Glomerular visceral epithelial cell (primary cell): ENCODE data around the gene SERPINB7.

Source experiments
- DNase-seq: peaks from one replicate; pipeline ENCODE4 v3.0.0-alpha.2; 2016; ENCODE audit errors: extremely low spot score

SERPINB7 gene

DNA sequence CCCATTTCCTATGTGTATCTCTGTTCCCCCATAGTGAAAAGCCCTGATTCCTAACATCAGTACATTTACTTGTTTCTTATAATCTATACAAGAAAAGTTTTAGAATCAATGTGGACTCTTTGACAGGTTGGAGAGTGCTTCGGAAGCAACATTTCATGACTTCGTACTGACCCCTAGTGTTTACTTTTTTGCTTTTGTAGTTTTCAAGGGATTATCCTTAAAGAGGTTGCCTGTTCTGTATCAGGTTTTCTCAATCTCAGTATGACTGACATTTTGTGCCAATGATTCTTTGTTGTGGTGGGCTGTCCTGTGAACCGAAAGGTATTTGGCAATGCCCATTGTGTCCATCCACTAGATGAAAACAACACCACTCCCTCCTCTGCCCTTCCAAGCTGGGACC, 69.0 kb downstream of the SERPINB7 start:
- peak; percentile 48 for DNase-seq

DNA sequence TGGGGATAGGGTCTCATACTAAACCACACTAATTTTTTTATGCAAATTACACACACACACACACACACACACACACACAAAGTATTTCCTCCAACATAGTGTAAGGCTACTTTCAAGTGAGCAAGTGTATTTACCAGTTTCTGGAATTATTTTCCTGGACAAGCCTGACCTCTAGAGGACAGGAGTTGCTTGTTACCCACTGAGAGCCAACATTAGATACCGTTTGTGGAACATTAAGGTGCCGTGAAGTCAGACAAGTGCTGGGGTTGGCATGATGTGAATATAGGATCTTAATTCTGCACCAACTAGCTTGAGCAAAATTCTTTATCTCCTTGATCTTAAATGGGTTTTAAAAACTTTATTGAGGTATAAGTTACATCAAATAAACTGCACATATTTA, 72.9 kb downstream of the SERPINB7 start:
- DNase-seq: peak; percentile 63

DNA sequence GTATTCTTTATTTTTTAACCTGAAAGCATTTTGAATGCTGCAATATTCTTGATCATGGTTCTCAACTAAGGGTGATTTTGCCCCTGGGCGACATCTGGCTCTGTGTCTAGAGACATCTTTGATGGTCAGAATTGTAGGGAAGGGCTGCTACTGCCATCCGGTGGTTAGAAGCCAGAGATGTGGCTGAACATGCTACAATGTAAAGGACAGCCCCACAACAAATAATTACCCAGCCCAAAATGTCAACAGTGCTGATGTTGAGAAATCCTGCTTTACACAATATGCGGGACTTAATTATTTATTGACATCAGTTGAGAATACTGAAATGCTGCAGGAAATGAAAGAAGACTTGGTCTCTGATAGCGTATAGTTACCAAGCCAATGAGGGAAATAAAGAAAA, 74.8 kb downstream of the SERPINB7 start:
- peak; percentile 32 for DNase-seq

DNA sequence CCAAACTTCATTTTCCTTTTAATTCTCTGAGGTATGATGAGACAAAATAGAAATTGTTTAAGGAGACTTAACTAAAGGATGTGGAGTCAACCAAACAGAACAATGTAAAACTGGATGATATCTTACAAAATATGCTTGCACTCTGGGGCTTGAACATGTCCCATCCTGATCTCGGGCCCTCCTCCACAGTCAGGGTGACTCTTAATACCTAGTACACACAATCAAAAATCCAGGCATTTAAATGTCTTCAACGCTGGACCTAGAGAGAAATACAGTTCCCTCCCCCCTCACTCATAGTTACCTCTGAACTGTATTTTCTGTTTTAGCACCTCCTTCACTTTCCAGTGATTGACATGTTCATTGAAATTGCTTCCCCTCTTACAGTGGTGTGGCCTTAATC, 75.4 kb downstream of the SERPINB7 start:
- DNase-seq: no peak
